ENCODE data around the gene COPS7B. TPM values are rescaled to one million over a fixed set of nuclear protein-coding genes. Genes with fewer than 3 reads are reported as not detected.

Gene COPS7B
- total and polyA plus RNA-seq, 3 donors from 2014 or later = 68.8 to 84.8 (median 71.2) TPM

DNA sequence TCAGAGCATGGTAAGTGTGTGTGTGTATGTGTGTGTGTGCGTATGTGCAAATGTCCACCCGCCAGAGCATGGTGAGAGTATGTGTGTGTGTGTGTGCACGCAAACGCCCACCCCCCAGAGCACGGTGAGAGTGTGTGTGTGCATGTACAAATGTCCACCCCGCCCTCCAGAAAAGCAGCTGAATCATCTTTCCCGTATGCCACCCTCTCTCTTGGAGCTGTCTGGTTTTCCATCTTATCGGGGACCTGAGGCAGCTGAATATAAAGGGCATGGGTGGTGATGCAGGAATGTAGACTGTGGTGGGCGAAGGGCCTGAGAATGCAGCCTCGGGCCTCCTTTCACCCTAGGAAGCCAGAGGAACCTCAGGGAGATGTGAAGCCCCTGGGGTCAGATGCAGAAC lies 66.9 kb downstream of the COPS7B start:
- Histone ChIP-seq H3K4me3 (no peak overlapping the region), H3K4me1 (no peaks in the 10 kb centered on the region), H3K27ac (no peak overlapping the region), H3K9me3 (no peaks in the 10 kb centered on the region), H3K27me3 (no peaks in the 10 kb centered on the region), H3K36me3 (ENCODE audit: low read depth, missing control alignments) (no peaks in the 10 kb centered on the region)
- TF ChIP-seq POLR2A (IDR thresholded peaks at IDR 0.05) (no peak), CTCF (IDR thresholded peaks at IDR 0.05) (no peak)
- intact Hi-C loops (cut with DNase I; ENCODE audit: low total_unique reads) = no loop called here
- WGBS, 2 donors = 90 to 93% methylated on average over 10 of the region's 10 CpGs
- DNase-seq = no peak

DNA sequence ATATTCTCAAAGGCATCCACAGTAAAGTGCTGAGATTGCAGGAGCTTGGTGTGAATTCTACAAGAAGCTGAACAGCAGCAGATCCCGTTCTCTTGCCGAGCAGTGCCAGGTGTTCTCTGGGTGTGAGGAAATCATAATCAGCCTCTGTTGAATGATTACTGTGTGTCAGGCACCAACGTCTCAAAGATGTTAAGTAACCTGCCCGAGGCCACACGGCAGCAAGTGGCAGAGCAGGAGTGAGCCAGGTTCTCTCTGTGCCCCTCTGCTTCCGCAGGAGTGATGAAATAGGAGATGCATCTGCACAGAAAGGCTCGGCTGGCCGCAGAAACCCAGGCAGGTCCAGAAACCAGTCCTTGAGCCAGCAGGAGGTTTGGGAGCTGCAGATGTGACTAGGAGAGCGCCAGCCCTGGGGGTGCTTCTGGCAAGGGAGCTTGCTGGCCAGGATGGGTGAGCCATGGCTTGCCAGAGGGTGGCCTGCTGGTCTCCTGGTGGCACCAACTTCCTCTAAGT lies 68.4 kb downstream of the COPS7B start:
- TF ChIP-seq POLR2A (IDR thresholded peaks at IDR 0.05) (no peak), CTCF (IDR thresholded peaks at IDR 0.05) (no peak)

GRCh38 chr2:231856959-231857358 lies 70.7 kb downstream of the COPS7B start:
- no peaks in the 10 kb centered on the region for H3K27me3 ChIP-seq
- TF ChIP-seq CTCF (IDR thresholded peaks at IDR 0.05) = no peak
- TF ChIP-seq POLR2A (IDR thresholded peaks at IDR 0.05) = no peak
- no peaks in the 10 kb centered on the region for H3K4me1 ChIP-seq
- H3K9me3 ChIP-seq = no peaks in the 10 kb centered on the region
- no peak overlapping the region for H3K4me3 ChIP-seq
- no peaks in the 10 kb centered on the region for H3K36me3 ChIP-seq (ENCODE audit: low read depth, missing control alignments)
- intact Hi-C loops (cut with DNase I; ENCODE audit: low total_unique reads) = no loop called here
- WGBS, 2 donors = 47 to 54% methylated on average over 6 of the region's 6 CpGs
- DNase-seq = no peak
- no peak overlapping the region for H3K27ac ChIP-seq

More for the DNA sequence above, 68.4 kb downstream of the COPS7B start:
- WGBS, 2 donors = 86 to 90% methylated on average over 9 of the region's 9 CpGs
- intact Hi-C loops (cut with DNase I; ENCODE audit: low total_unique reads) = no loop called here
- no peak for DNase-seq
- no peaks in the 10 kb centered on the region for H3K36me3 ChIP-seq (ENCODE audit: low read depth, missing control alignments)
- no peaks in the 10 kb centered on the region for H3K9me3 ChIP-seq
- H3K27me3 ChIP-seq = no peaks in the 10 kb centered on the region
- no peak overlapping the region for H3K4me3 ChIP-seq
- H3K27ac ChIP-seq = no peak overlapping the region
- H3K4me1 ChIP-seq = no peaks in the 10 kb centered on the region

Small RNA genes within 50 kb of the gene (small RNA-seq; reads per million reads assigned to genes)
- gene AC073476.4 = 0 reads per million in 2 donors

Other genes with a start within 250 kb of the COPS7B start
- gene TEX44, start 193.6 kb upstream of the COPS7B start, total RNA-seq = 100 to 1,000 TPM in 1 of 2 donors, 10 to 100 TPM in 1; 84.4 to 248 TPM
- gene TEX44, start 193.6 kb upstream of the COPS7B start, polyA plus RNA-seq (ENCODE audit: insufficient read depth, low read depth, low replicate concordance) = 166 TPM
- 100 to 1,000 TPM; 278 to 311 TPM for gene PTMA, start 77.9 kb upstream of the COPS7B start, total RNA-seq
- gene PTMA, start 77.9 kb upstream of the COPS7B start, polyA plus RNA-seq (ENCODE audit: insufficient read depth, low read depth, low replicate concordance) = 583 TPM
- gene PDE6D, start 5.2 kb upstream of the COPS7B start, total RNA-seq = 10 to 100 TPM; 39.9 to 66.5 TPM
- 102 TPM for gene PDE6D, start 5.2 kb upstream of the COPS7B start, polyA plus RNA-seq (ENCODE audit: insufficient read depth, low read depth, low replicate concordance)
- not detected for gene NPPC, start 140.0 kb downstream of the COPS7B start, total RNA-seq
- gene NPPC, start 140.0 kb downstream of the COPS7B start, polyA plus RNA-seq (ENCODE audit: insufficient read depth, low read depth, low replicate concordance) = 0.78 TPM
- gene DIS3L2, start 175.3 kb downstream of the COPS7B start, total RNA-seq = 10 to 100 TPM; 70.4 to 80.7 TPM
- gene DIS3L2, start 175.3 kb downstream of the COPS7B start, polyA plus RNA-seq (ENCODE audit: insufficient read depth, low read depth, low replicate concordance) = 32.5 TPM